ENCODE measurements around the gene APBA1.

APBA1 gene

DNA sequence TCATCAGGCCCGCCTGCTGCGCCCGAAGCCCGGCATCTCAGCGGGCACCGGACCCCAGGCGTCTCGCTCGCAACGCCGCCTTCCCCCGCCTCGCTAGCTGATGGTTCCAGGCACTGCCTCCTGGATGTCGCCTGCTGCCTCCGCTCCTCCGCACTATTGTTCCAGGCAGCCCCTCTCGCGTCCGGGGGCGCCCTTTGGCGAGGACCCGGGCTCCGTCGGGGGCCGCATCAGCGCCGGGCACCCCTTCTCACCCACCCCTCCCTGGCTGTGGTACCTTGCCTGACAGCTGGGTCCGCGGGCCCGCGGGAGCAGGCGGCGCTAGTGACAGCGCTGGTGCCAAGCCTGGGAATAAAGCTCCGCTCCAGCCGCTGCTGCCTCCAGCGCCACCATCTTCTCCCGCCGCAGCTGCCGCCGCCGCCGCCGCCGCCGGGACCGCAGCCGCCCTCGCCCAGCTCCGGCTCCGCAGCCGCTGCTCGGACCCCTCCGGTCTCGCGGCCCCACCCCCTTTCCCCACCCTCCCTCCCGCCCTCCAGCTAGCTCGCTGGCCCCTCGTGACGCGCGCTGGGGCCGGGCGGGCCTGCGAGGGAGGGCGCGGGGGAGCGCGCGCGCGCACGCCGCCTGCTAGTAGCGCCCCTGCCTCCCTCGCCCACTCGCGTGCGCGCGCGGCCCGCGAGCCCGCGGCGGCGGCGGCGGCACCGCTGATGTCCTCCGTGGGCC is at the start of gene APBA1:
APBA1 (minus strand) TSS at position 493 of the 717 bp plus-strand sequence.
- peak; percentile 76 for DNase-seq

DNA sequence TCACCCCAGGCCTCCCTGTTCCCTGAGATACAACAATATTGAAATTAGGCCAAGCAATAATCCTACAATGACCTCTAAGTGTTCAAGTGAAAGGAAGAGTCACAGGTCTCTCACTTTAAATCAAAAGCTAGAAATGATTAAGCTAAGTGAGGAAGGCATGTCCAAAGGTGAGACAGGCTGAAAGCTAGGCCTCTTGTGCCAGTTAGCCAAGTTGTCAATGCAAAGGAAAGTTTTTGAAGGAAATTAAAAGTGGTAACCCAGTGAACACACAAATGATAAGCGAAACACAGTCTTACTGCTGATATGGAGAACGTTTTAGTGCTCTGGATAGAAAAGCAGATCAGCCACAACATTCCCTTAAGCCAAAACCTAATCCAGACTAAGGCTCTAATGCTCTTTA is 47.8 kb upstream of the APBA1 start:
- no peak for DNase-seq

DNA sequence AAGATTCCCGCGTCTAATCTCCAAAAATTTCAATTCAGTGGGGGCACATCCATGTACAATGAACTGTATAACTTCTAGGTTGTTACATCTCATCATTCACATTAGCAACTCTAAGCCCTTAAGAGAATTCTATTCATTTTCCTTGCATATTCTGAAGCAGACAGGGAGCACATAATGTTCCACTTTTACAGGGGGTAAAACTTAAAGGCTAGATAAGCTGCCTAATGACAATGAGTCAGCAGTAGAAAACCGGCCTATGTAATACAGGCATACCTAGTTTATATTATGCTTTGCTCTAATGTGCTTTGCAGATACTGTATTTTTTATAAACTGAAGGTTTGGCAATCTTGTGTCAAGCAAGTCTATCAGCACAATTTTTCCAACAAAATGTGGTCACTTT is 47.2 kb upstream of the APBA1 start:
- DNase-seq = no peak

DNA sequence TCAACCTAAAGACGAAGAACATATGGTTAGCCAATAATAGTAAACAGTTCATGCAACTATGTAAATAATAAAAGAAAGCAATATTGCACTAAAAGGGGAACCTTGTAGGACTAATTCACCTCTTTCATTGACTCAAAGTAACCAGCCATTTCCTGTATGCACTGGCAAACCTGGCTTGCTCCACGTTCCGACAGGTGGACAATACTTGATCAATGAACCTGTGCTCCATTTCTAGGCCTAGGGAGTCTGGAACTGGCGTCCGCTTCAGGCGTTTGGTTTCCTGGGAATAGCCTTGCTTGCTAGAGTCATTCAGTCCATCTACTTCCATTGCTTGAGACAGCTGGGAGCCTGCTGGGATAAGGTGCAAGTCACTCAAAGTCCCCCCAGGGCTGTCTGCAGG is 46.0 kb upstream of the APBA1 start:
- no peak for DNase-seq

DNA sequence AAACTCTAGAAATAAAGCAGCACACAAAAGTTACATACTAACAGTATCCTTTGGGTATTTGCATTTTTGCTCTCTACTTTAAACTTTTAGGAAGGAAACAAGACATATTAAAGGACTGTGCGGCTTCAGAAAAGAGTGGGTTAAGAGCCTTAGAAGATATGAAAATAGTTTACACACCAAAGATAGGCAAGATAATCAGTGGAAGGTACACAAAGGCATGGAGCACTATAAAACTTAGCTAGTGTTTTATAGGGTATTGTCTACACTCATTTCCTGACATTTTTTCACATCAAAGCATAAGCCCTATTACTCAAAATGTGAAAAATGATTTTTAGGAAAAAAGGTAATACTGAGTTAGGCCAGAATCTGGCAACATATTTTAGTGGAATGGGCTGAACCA is 43.7 kb upstream of the APBA1 start:
- no peak for DNase-seq

DNA sequence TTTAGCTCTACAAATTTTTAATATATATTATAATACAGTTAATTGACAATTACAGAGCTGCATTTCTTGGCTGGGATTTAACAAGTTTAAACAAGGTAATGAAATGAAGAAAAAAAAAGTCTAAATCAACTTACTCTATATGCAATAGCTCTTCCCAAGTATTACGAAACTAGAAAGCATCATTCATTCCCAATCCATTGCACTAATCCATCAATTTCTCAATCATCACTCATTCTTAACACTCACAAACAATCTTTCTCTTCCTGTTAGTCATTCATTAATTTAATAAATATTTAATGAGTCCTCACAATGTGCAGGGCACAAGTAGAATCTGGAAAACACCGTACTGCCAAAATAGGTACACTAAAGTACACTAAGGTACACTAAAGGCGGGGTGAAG is 42.9 kb upstream of the APBA1 start:
- DNase-seq = no peak

DNA sequence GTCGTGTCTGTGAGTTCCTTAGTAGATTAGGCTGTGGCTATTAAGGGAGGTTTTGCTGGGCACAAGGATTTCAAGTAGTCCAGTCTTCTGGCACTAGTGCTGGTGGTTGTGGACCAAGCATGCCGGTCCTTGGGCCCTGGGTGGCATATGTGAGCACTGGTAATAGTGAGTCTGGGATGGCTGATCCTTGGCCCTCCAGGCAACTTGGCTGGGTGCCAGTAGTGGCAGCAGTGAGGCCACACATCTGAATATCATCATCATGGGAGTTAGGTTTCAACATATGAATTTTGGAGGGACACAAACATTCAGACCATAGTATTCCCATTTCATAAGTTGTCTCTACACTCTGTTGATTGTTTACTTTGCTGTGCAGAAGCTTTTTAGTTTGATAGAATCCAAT is 25.3 kb upstream of the APBA1 start:
- no peak for DNase-seq

DNA sequence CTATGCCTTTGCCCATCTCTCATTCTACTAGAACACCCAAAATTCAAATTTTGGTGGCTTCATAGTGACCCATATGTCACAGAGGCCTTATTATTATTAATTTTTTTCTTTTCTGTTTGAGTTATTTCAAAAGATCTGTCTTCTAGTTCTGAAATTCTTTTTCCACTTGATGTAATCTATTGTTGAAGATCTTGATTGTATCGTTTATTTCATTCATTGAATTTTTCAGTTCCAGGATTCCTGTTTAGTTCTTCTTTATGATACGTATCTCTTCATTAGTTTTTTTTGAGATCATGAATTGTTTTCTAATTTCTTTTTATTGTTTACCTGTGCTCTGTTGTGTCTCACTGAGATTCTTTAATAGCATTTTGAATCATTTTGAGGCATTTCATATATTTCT is 24.6 kb upstream of the APBA1 start:
- no peak for DNase-seq

DNA sequence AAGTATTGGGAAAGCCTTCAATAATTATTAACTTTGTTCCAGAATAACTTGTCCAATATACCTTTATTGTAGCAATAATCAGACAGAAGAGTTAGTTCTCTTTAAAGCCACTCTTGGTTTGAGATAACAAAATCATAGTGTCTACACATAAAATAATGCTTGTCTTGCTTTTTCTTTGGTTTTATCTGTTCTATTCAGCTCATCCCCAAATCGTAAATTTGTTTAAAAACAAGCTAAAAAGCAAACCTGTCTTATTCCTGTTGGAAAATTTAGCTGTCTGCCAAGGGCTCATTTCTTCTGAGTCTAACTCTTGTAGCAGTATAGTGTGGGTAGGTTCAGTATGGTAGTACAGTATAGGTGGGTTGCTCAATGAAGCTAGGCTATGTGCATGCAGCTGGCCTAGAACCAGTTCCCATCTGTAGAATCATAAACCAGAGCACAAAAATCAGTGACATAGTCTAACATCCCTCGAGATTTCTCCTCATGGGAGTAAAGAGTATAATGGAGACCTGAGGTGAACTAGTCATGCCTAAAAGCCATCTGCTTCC is 17.9 kb upstream of the APBA1 start:
- no peak for DNase-seq

DNA sequence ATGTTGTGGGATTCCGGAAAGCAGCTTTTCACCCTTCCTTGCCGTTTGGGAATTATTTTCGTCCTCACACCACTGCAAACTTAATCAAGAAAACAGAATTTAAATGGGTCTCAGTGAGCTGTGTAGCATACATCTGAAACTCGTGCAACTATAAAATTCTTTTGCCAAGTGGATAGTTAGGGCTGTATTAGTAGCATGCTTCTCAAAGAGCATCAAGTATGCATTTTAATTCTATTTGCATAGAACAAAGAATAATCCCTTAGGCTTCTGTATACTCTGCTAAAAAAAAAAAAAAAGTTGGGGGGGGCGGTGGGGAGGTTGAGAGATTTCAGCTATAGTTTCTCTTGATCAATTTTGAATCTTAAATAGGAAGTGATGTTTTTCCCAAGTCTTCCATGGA is 11.8 kb upstream of the APBA1 start:
- no peak for DNase-seq

DNA sequence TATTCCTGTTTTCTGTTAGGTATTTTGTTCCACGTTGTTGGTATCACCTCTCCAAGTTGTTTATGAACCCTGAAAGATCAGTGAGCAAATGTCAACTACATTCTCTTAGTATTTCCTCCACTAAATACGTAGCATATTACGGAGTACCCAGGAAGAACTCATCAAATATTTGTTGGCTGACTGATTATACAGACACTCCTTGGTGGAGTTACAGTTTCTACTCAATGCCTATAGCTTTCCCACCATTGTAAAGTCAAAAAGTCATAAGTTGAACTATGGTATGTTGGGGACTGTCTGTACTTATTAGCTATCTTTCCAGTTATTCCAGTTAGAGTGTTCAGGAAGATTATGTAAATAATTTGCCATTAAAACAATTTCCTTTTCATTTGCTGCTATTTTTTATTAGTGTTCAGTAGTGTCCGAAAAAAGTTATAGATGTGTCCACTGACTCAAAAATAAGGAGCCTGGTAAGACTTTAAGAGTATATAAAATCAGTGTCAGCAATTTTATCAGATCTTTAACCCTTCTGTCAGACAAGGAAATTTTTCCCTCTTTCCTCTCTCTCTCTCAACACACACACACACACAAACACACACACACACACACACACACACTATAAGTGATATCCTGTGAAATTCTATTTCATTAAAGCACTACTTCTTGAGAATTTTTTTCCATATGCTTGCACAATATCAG is 6.8 kb upstream of the APBA1 start:
- no peak for DNase-seq

DNA sequence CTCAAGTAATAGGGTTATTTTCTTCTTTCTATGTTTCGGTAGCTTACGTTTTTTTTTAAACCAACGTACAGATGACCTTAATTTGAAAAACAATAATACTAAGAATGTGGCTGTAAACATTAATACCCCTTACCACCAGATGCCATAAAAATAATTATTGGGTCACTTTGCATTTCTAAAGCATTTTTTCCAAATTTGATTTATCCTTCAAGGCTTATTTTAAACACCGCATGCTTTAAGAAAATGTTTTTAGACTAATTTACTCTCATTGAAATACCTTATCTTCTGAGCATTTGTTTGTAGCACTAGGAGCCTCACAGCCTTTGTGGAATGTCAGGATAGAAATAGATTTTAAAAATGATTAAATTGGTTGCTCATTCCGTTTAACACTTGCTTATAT is 5.8 kb upstream of the APBA1 start:
- DNase-seq = no peak

DNA sequence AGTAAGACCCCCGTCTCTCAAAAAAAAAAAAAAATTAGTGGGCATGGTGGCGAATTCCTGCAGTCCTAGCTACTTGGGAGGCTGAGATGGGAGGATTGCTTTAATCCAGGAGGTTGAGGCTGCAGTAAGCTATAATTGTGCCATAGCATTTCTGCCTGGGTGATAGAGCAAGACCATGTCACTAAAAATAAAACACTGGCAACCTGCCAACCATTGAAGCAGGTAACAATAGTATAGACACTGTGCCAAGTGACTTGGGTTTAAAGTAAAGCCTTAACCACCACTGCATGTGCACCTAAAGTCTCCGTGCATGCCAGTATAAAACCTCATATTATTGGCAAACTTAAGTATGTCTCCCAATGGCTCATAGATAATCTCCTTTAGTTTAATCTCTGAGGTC is 3.4 kb upstream of the APBA1 start:
- no peak for DNase-seq

DNA sequence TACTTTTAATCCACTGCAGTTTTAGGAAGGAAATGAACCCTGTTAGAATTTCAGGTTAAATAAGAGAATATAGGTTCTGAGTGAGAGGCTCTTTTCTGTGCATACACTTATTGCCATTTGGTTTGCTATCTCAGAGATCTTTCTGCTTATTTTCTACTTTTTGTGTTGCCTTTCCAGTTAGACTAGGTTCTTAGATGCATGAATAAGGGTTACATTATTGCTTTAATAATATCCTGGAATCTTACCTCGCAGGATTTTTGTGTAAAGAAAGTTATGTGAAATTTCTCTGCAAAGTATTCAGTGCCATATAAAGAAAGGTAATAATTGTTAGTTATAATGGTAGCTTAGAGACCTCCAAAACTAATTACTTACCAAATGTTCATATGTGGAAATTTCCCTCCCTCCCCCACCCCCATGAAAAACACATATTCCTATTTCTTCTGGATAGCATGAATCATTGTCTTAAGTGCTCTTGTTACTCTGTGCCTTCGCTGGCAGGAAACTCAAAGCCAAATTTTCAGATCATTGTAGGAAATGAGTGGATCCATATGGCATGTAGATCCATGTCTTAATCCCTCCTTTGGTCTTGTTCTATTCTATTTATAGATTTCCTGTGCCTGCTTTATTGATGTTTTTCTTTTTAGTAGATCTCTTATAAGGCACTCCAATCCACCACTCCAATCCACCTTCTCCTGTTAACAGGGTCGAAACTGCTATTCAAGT is 2.7 kb upstream of the APBA1 start:
- no peak for DNase-seq

DNA sequence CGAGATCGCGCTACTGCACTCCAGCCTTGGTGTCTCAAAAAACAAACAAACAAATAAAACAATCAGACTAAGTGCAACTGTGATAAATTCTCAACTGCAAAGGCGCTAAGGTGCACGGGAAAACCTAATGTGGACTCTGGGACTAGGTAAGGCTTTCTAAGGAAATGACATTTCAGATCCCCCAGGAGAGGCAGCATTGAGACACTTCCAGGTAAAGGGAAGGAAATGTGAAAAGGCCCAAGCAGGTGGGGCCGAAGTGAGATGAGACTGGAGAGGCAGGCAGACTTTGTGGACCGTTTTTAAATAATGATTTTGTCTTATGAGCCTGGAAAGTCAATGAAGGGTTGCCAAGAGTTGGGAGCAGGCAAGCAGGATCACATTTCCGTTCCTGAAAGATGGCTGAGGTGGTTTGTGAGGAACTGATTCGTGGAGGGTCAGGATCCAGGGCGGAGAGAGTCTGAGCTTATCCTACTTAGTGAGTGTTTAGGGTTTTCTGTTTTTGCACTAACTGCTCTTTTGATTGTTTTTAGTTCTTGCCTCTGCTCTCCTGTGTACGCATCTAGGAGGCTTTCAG is 2.0 kb upstream of the APBA1 start:
- no peak for DNase-seq

DNA sequence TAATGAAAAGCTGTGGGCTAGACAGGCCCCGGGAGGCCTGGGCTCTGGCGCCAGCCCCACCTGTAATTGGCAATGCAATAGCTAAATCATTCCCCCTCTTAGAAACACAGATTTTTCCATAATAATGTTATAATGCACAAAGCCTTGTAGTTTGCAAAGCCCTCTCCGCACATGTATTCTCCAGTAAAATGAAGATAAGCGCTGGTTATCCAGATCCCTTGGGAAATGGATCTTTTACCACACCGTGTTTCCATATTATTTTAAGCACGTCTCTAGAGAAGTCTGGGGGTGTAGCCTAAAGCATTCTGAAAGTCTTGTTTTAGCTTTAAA is 1.1 kb upstream of the APBA1 start:
- DNase-seq = no peak

DNA sequence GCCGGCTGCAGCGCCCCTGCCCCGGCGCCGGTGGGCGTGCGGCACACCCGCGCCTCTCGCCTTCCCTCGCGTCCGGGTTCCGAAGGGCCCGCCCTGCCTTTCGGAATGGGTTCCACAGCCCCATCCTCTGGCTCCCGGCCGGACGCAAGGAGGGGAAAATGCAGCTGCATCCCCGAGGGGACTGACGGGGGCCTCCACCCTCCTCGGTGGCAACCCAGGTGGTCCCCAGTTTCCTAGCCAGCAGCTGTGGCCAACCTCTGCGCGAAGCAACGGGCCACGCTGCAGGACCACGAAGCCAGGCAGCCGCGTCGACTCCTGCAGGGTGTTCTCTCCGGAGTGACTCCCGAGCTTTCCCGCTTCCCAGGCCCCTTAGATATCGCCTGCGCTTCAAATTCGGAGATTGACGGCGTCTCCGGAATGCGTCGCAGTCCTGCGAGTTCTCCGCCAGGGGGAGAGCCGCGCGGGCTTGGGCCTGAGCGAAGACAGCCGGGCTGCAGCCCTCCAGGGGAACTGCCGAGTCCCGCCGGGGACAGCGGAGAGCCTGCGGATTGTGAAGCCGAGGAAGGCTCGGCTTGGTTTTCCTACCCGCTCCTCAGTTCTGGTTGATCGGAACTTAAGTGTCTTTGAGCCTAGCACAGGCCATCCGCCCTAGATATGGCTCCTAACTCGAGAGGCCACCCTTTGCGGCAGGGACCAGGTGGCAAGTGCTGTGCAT is 582 bp upstream of the APBA1 start:
- DNase-seq = peak; percentile 87

DNA sequence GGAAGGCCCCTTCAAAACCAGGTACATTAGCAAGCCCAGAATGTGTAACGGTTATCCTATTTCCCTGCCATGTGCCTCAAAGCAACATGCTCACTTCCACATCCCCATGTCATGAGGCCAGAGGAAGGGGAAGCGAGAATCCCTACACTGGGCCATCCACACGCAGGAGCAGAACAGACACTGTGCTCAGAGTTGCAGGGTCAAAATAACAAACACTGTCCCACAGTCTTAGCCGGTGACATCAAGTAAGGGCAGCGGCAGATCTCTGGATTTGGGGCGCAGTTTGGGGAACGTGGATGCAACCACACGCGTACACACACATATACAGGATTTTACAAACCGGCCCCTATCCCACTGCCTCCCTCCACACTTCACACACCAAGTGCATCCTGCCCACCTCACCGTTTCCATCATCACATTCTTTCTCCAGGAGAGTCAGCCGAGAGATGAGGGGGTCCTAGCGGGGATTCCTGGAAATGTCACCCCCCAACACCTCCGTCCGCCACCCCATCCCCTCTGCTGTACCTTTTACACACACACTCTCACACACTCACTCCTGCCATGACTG is 776 bp downstream of the APBA1 start:
- DNase-seq = no peak

DNA sequence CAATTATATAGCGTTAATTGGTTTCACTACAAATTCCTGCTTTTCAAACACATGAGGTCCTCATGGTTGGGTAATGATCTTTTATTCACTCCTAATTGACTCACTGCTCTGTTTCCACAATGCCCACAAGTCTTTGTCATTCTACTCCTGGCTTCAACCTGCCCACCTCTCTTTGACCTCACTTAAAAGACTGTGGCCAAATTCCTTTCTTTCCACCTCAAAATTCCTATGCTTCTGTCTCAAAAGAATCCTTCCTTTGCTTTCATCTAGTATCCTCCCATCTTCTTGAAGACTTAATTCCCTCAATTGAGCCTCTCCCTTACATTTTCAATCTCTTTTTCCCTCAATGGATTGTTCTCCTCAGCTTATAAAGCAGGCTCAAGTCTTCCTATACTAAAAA is 4.9 kb downstream of the APBA1 start:
- no peak for DNase-seq

DNA sequence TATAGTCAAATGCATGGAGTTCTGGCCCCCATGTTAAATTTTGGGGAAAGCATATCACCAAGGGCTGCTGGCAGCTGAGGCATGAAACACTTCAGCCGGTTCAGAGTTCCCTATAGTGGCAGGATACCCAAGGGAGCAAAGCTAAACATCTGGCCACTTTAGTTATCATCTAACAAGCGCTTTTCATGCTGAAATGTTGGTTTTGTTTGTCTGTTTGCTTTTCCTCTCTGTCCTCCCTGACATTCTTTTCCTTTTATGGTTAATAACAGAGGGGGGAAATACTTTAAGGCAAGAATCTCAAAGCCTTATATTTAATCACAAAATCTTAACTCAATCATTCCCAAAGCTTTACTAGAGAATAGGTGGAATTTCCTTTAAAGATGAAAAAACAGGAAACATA is 11.9 kb downstream of the APBA1 start:
- no peak for DNase-seq

DNA sequence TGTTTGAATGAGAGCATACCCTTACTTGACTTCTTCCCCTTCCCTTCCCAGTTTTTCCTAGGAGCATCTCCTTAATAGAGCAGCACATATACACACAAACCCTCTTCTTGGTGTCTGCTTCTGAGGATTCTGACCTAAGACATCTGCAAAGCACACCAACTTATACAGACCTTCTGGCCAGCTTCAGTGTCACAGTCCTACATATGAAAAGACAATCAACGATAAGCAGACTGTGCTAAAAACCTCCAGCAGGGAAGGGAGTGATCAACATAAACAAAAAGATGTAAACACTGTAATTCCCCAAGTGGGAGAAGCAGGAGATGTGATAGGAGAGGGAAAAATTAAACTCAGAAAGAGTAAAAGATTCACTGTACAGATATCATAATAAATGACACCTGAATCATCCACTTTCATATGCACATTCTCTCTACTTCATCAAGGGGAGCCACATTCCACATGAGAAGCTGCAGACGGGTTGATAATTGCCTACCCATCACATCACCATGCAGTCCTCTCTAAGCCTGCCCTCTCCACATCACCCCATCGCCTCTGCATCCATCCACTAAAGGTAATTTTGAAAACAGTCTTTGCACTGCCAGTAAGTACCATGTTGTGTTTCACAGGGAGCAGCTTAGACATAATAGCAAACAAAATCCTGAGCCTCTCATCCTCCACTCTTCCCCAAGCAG is 13.0 kb downstream of the APBA1 start:
- no peak for DNase-seq

DNA sequence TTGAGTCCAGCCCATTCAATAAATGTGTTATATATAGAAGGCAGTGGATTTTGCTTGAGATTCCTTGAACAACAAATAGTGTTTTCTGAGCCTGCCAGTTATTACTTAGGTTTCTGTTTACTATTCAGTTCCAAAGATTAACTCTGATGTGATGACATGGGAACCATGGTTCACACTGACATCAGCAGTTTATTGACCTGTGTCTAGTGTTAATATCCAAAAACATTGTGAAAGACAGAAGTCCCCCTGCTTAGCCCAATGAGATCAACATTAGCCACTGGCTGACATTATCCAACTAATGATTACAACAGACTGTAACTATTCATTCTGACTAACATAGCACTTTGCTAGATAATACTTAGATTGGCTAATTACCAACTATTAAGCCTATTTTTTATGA is 14.9 kb downstream of the APBA1 start:
- DNase-seq = no peak

Data from activated effector memory CD4-positive, alpha-beta T cell treated with anti-CD3 and anti-CD28 coated beads, Interleukin-2, amount 50 U/mL, for 16 hours (primary cell).